ENCODE data around the gene CHCHD10. TPM values are rescaled to one million over a fixed set of nuclear protein-coding genes. Genes with fewer than 3 reads are reported as not detected.

Gene CHCHD10
- total and polyA plus RNA-seq, 10 of the 15 experiments (the other 5 are each of a cell fraction or from before 2014, with no cell fraction given), result 13.2 to 241 (median 128) TPM

DNA sequence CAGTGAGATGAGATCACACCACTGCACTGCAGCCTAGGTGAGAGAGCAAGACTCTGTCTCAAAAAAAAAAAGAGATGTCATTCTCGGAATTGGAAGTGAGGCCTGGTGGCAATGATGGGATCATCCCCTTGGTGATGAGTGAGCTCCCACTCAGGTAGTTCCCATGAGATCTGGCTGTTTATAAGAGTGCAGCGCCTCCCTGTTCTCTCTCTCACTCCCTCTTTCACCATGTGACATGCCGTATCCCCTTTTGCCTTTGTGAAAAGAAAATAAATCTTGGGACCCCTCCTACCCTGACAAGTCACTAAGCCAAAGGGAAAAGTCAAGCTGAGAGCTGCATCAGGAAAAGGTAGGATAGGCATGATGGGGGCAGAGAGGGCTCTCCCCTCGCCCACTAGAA is 45.6 kb downstream of the CHCHD10 start:
- no peak overlapping the region for H3K4me2 ChIP-seq (ENCODE audit: control insufficient read depth, insufficient read depth)
- ChIA-PET SMC1A (ENCODE audit: uncharacterized antibody, unreplicated experiment) (no interaction called here), POLR2A (no interaction called here), CTCF (no interaction called here), RAD21 (ENCODE audit: unreplicated experiment) (no interaction called here)
- H3K4me3 ChIP-seq, result no peak overlapping the region
- DNase-seq (ENCODE audit: low read depth, low spot score) (no peak), ATAC-seq (no peak), FAIRE-seq (no peak)
- H2AFZ ChIP-seq (ENCODE audit: control insufficient read depth, low read depth, low read length), result no peak overlapping the region
- no peak overlapping the region for H3K27ac ChIP-seq (ENCODE audit: control insufficient read depth, insufficient read depth)
- no peaks in the 10 kb centered on the region for H3K9me3 ChIP-seq (replicated peaks; ENCODE audit: control insufficient read depth, insufficient read depth, low read length)
- H4K20me1 ChIP-seq (ENCODE audit: control insufficient read depth, insufficient read depth), result no peaks in the 10 kb centered on the region
- TF ChIP-seq, protein P1, sequence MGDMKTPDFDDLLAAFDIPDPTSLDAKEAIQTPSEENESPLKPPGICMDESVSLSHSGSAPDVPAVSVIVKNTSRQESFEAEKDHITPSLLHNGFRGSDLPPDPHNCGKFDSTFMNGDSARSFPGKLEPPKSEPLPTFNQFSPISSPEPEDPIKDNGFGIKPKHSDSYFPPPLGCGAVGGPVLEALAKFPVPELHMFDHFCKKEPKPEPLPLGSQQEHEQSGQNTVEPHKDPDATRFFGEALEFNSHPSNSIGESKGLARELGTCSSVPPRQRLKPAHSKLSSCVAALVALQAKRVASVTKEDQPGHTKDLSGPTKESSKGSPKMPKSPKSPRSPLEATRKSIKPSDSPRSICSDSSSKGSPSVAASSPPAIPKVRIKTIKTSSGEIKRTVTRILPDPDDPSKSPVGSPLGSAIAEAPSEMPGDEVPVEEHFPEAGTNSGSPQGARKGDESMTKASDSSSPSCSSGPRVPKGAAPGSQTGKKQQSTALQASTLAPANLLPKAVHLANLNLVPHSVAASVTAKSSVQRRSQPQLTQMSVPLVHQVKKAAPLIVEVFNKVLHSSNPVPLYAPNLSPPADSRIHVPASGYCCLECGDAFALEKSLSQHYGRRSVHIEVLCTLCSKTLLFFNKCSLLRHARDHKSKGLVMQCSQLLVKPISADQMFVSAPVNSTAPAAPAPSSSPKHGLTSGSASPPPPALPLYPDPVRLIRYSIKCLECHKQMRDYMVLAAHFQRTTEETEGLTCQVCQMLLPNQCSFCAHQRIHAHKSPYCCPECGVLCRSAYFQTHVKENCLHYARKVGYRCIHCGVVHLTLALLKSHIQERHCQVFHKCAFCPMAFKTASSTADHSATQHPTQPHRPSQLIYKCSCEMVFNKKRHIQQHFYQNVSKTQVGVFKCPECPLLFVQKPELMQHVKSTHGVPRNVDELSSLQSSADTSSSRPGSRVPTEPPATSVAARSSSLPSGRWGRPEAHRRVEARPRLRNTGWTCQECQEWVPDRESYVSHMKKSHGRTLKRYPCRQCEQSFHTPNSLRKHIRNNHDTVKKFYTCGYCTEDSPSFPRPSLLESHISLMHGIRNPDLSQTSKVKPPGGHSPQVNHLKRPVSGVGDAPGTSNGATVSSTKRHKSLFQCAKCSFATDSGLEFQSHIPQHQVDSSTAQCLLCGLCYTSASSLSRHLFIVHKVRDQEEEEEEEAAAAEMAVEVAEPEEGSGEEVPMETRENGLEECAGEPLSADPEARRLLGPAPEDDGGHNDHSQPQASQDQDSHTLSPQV (IDR thresholded peaks at IDR 0.05), result no peak
- TF ChIP-seq, protein P2, sequence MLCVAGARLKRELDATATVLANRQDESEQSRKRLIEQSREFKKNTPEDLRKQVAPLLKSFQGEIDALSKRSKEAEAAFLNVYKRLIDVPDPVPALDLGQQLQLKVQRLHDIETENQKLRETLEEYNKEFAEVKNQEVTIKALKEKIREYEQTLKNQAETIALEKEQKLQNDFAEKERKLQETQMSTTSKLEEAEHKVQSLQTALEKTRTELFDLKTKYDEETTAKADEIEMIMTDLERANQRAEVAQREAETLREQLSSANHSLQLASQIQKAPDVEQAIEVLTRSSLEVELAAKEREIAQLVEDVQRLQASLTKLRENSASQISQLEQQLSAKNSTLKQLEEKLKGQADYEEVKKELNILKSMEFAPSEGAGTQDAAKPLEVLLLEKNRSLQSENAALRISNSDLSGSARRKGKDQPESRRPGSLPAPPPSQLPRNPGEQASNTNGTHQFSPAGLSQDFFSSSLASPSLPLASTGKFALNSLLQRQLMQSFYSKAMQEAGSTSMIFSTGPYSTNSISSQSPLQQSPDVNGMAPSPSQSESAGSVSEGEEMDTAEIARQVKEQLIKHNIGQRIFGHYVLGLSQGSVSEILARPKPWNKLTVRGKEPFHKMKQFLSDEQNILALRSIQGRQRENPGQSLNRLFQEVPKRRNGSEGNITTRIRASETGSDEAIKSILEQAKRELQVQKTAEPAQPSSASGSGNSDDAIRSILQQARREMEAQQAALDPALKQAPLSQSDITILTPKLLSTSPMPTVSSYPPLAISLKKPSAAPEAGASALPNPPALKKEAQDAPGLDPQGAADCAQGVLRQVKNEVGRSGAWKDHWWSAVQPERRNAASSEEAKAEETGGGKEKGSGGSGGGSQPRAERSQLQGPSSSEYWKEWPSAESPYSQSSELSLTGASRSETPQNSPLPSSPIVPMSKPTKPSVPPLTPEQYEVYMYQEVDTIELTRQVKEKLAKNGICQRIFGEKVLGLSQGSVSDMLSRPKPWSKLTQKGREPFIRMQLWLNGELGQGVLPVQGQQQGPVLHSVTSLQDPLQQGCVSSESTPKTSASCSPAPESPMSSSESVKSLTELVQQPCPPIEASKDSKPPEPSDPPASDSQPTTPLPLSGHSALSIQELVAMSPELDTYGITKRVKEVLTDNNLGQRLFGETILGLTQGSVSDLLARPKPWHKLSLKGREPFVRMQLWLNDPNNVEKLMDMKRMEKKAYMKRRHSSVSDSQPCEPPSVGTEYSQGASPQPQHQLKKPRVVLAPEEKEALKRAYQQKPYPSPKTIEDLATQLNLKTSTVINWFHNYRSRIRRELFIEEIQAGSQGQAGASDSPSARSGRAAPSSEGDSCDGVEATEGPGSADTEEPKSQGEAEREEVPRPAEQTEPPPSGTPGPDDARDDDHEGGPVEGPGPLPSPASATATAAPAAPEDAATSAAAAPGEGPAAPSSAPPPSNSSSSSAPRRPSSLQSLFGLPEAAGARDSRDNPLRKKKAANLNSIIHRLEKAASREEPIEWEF (IDR thresholded peaks at IDR 0.05; ENCODE audit: insufficient replicate concordance, low read depth, low read length), result no peak
- TF ChIP-seq, protein P3, sequence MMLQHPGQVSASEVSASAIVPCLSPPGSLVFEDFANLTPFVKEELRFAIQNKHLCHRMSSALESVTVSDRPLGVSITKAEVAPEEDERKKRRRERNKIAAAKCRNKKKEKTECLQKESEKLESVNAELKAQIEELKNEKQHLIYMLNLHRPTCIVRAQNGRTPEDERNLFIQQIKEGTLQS (IDR thresholded peaks at IDR 0.05; ENCODE audit: borderline replicate concordance, extremely low read depth, low read depth, low read length), result no peak
- TF ChIP-seq EGR1 (IDR thresholded peaks at IDR 0.05; ENCODE audit: borderline replicate concordance in 1 of 2, low read depth in 2 of 2, low read length in 2 of 2), result no peak
- TF ChIP-seq, protein P4, sequence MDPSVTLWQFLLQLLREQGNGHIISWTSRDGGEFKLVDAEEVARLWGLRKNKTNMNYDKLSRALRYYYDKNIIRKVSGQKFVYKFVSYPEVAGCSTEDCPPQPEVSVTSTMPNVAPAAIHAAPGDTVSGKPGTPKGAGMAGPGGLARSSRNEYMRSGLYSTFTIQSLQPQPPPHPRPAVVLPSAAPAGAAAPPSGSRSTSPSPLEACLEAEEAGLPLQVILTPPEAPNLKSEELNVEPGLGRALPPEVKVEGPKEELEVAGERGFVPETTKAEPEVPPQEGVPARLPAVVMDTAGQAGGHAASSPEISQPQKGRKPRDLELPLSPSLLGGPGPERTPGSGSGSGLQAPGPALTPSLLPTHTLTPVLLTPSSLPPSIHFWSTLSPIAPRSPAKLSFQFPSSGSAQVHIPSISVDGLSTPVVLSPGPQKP (IDR thresholded peaks at IDR 0.05; ENCODE audit: low read depth, low read length), result no peak
- TF ChIP-seq, protein P5, sequence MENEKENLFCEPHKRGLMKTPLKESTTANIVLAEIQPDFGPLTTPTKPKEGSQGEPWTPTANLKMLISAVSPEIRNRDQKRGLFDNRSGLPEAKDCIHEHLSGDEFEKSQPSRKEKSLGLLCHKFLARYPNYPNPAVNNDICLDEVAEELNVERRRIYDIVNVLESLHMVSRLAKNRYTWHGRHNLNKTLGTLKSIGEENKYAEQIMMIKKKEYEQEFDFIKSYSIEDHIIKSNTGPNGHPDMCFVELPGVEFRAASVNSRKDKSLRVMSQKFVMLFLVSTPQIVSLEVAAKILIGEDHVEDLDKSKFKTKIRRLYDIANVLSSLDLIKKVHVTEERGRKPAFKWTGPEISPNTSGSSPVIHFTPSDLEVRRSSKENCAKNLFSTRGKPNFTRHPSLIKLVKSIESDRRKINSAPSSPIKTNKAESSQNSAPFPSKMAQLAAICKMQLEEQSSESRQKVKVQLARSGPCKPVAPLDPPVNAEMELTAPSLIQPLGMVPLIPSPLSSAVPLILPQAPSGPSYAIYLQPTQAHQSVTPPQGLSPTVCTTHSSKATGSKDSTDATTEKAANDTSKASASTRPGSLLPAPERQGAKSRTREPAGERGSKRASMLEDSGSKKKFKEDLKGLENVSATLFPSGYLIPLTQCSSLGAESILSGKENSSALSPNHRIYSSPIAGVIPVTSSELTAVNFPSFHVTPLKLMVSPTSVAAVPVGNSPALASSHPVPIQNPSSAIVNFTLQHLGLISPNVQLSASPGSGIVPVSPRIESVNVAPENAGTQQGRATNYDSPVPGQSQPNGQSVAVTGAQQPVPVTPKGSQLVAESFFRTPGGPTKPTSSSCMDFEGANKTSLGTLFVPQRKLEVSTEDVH (IDR thresholded peaks at IDR 0.05; ENCODE audit: low read depth, partially characterized antibody), result no peak
- H3K9ac ChIP-seq (ENCODE audit: control insufficient read depth, insufficient read depth, low read length), result no peak overlapping the region
- in situ Hi-C loops (cut with MboI) (no loop called here), intact Hi-C loops (cut with micrococcal nuclease; ENCODE audit: unreplicated experiment) (no loop called here)
- H3K36me3 ChIP-seq (ENCODE audit: control insufficient read depth in 2 of 2, insufficient read depth in 2 of 2, low read length in 1 of 2), result no peaks in the 10 kb centered on the region
- no peaks in the 10 kb centered on the region for H3K27me3 ChIP-seq (replicated peaks in 1 of 2; ENCODE audit: control insufficient read depth in 2 of 2, insufficient read depth in 2 of 2, low read length in 1 of 2)
- H3K79me2 ChIP-seq (ENCODE audit: control insufficient read depth, insufficient read depth, low read length), result peaks cover 1% of the 10 kb centered on the region
- peaks cover 3% of the 10 kb centered on the region for H3K4me1 ChIP-seq (ENCODE audit: control insufficient read depth, insufficient read depth, low read length)
- no TSS peak for BruUV-seq (replicated peaks)
- 70% methylated on average over 4 of the region's 4 CpGs for WGBS (ENCODE audit: insufficient coverage, insufficient replicate concordance, low lambda C conversion rate, missing lambda C conversion rate)

Measured in GM12878 (cell line).